ENCODE data around the gene PAPPA.

Gene PAPPA

GRCh38 chr9:116360989-116361388, 207.4 kb downstream of the PAPPA start:
- TF ChIP-seq CTCF (conservative IDR thresholded peaks at IDR 0.05; ENCODE audit: low read depth, low read length): no peak
- no peak for DNase-seq (ENCODE audit: low read depth)
- H3K4me3 ChIP-seq (ENCODE audit: low read length): no peak overlapping the region

- no peak for DNase-seq (ENCODE audit: low read depth)
- no peak overlapping the region for H3K4me3 ChIP-seq (ENCODE audit: low read length)
- TF ChIP-seq CTCF (conservative IDR thresholded peaks at IDR 0.05; ENCODE audit: low read depth, low read length): no peak
Measured at GRCh38 chr9:116361547-116361946, 208.0 kb downstream of the PAPPA start.

GRCh38 chr9:116362493-116362892, 208.9 kb downstream of the PAPPA start:
- DNase-seq (ENCODE audit: low read depth): no peak
- H3K4me3 ChIP-seq (ENCODE audit: low read length): no peak overlapping the region
- TF ChIP-seq CTCF (conservative IDR thresholded peaks at IDR 0.05; ENCODE audit: low read depth, low read length): no peak

- peak; percentile 58 for DNase-seq (ENCODE audit: low read depth)
- H3K4me3 ChIP-seq (ENCODE audit: low read length): no peak overlapping the region
Measured at GRCh38 chr9:116365056-116365471, 211.5 kb downstream of the PAPPA start.

GRCh38 chr9:116366241-116366640, 212.7 kb downstream of the PAPPA start:
- DNase-seq (ENCODE audit: low read depth): no peak
- H3K4me3 ChIP-seq (ENCODE audit: low read length): no peak overlapping the region
- TF ChIP-seq CTCF (conservative IDR thresholded peaks at IDR 0.05; ENCODE audit: low read depth, low read length): no peak

More at GRCh38 chr9:116365056-116365471, 211.5 kb downstream of the PAPPA start:
- TF ChIP-seq CTCF (conservative IDR thresholded peaks at IDR 0.05; ENCODE audit: low read depth, low read length): peak; percentile 34

GRCh38 chr9:116368680-116369079, 215.1 kb downstream of the PAPPA start:
- no peak overlapping the region for H3K4me3 ChIP-seq (ENCODE audit: low read length)
- no peak for TF ChIP-seq CTCF (conservative IDR thresholded peaks at IDR 0.05; ENCODE audit: low read depth, low read length)
- no peak for DNase-seq (ENCODE audit: low read depth)

- H3K4me3 ChIP-seq (ENCODE audit: low read length): no peak overlapping the region
- DNase-seq (ENCODE audit: low read depth): no peak
- no peak for TF ChIP-seq CTCF (conservative IDR thresholded peaks at IDR 0.05; ENCODE audit: low read depth, low read length)
Measured at GRCh38 chr9:116369706-116370105, 216.1 kb downstream of the PAPPA start.
